EH (cell line): ENCODE measurements around the gene TLE1.

Experiments
- DNase-seq: peaks from one replicate; pipeline ENCODE4 v3.0.0-alpha.2; 2015; ENCODE audit warnings: low read depth

The TLE1 gene

GRCh38 chr9:81543695-81544094, 145.7 kb downstream of the TLE1 start:
- DNase-seq = peak; percentile 10

- no peak for DNase-seq
Observed at GRCh38 chr9:81542118-81542889, 147.0 kb downstream of the TLE1 start.

GRCh38 chr9:81540142-81540710, 149.1 kb downstream of the TLE1 start:
- no peak for DNase-seq

GRCh38 chr9:81539317-81539716, 150.0 kb downstream of the TLE1 start:
- DNase-seq = no peak

GRCh38 chr9:81538890-81539289, 150.5 kb downstream of the TLE1 start:
- DNase-seq = no peak

GRCh38 chr9:81537964-81538363, 151.4 kb downstream of the TLE1 start:
- DNase-seq = peak; percentile 24

- DNase-seq = no peak
Observed at GRCh38 chr9:81536242-81537025, 152.9 kb downstream of the TLE1 start.

- no peak for DNase-seq
Observed at GRCh38 chr9:81535542-81536241, 153.7 kb downstream of the TLE1 start.

- no peak for DNase-seq
Observed at GRCh38 chr9:81534138-81534875, 155.0 kb downstream of the TLE1 start.
